HCT116 (cell line): Measurements from ENCODE around the gene UTF1. TPM values are rescaled to one million over a fixed set of nuclear protein-coding genes. Genes with fewer than 3 reads are reported as not detected.

ENCODE experiments used
- ATAC-seq: fragments of 200-7000 bp; cut with Tn5 transposase; 2 replicates; pipeline ENCODE4 v1.9.1; 2020; ENCODE audit warnings: mild to moderate bottlenecking, moderate library complexity
- BruUV-seq: library from RNA; stranded (reverse); fragments of 400-500 nt; replicated peaks from 2 replicates; lab custom pipeline; 2021; lab: Mats Ljungman, UMichigan
- CTCF ChIA-PET: fragments of 300-600 bp; sonication (Branson Sonifier 250); formaldehyde crosslinking; loops from one replicate; lab custom pipeline; 2021; ENCODE audit warnings: antibody characterized with exemption; lab: Charles Lee
- POLR2A ChIA-PET: fragments of 300-600, 350-600 bp; sonication (Branson Sonifier 250); formaldehyde crosslinking; loops from one replicate; lab custom pipeline; 2021; ENCODE audit warnings: antibody characterized with exemption; lab: Charles Lee
- RAD21 ChIA-PET, 2 experiments: fragments of 300-600 bp; sonication (Branson Sonifier 250); formaldehyde crosslinking; loops; one replicate each; lab custom pipeline; 2023; ENCODE audit warnings: low total read pairs in 2 of 2; ENCODE audit not compliant: uncharacterized antibody in 2 of 2, unreplicated experiment in 2 of 2, low non-redundant PET in 1 of 2; lab: Charles Lee
- DNase-seq: peaks from one replicate; pipeline ENCODE4 v3.0.0-alpha.2; 2010; ENCODE audit warnings: low read depth, low spot score
- H2AFZ ChIP-seq: fragments of 200-600 bp; shearing (Covaris generic), sonication (generic); 2 replicates; pipeline ENCODE4 v1.6.1; 2017; ENCODE audit warnings: low read depth, mixed run types, mixed read lengths, antibody characterized with exemption, low read length; ENCODE audit not compliant: poor library complexity, severe bottlenecking
- H3K27ac ChIP-seq: 2 replicates; pipeline ENCODE4 v1.5.1; 2012; ENCODE audit warnings: low read depth, low read length
- H3K27me3 ChIP-seq: fragments of 200-600 bp; sonication (generic); 2 replicates; pipeline ENCODE4 v1.6.1; 2016; ENCODE audit warnings: mixed run types, low read length, mixed read lengths; ENCODE audit not compliant: insufficient read depth
- H3K36me3 ChIP-seq, 2 experiments: fragments of 200-500 bp in 1 of 2; fragments of 200-600 bp in 1 of 2; sonication (Bioruptor generic) in 1 of 2; sonication (generic) in 1 of 2; 2 replicates each; pipeline versions ENCODE4 v1.5.1 to v1.6.1; 2014 to 2016; ENCODE audit warnings: low read length in 2 of 2, inconsistent platforms in 1 of 2, mixed read lengths in 1 of 2, mixed run types in 1 of 2; ENCODE audit not compliant: insufficient read depth in 2 of 2, control insufficient read depth in 1 of 2
- H3K4me1 ChIP-seq, 2 experiments: fragments of 200-600 bp in 1 of 2; sonication (generic) in 1 of 2; 2 replicates each; pipeline versions ENCODE4 v1.5.1 to v1.6.1; 2012 to 2017; ENCODE audit warnings: low read length in 2 of 2, inconsistent platforms in 1 of 2, mild to moderate bottlenecking in 1 of 2, mixed read lengths in 1 of 2, mixed run types in 1 of 2, moderate library complexity in 1 of 2; ENCODE audit not compliant: insufficient read depth in 2 of 2, control insufficient read depth in 1 of 2
- H3K4me2 ChIP-seq: fragments of 200-600 bp; sonication (generic); 2 replicates; pipeline ENCODE4 v1.6.1; 2017; ENCODE audit warnings: mixed run types, low read length, mixed read lengths
- H3K4me3 ChIP-seq, 2 experiments: fragments of 200-600 bp in 1 of 2; sonication (generic) in 1 of 2; replicated peaks in 1 of 2; 2 replicates each; pipeline ENCODE4 v1.5.1; 2011 to 2016; ENCODE audit warnings: low read length in 2 of 2, control low read depth in 1 of 2, low read depth in 1 of 2, mild to moderate bottlenecking in 1 of 2, mixed read lengths in 1 of 2, mixed run types in 1 of 2
- H3K79me2 ChIP-seq: fragments of 200-600 bp; sonication (generic); 2 replicates; pipeline ENCODE4 v1.6.1; 2017; ENCODE audit warnings: mild to moderate bottlenecking, mixed run types, low read length, moderate library complexity, mixed read lengths; ENCODE audit not compliant: insufficient read depth
- H3K9ac ChIP-seq: fragments of 200-600 bp; sonication (generic); 2 replicates; pipeline ENCODE4 v1.6.1; 2016; ENCODE audit warnings: low read length, mixed read lengths
- H3K9me2 ChIP-seq: fragments of 200-600 bp; sonication (generic), shearing (Covaris generic); 2 replicates; pipeline ENCODE4 v1.6.1; 2017; ENCODE audit warnings: mixed run types, mild to moderate bottlenecking, moderate library complexity; ENCODE audit not compliant: insufficient read depth
- H3K9me3 ChIP-seq, 2 experiments: fragments of 200-500 bp in 1 of 2; fragments of 200-600 bp in 1 of 2; sonication (Bioruptor generic) in 1 of 2; sonication (generic) in 1 of 2; 2 replicates each; pipeline ENCODE4 v1.6.1; 2014 to 2017; ENCODE audit warnings: low read length in 2 of 2, mixed read lengths in 2 of 2, inconsistent platforms in 1 of 2, low read depth in 1 of 2, mild to moderate bottlenecking in 1 of 2, mixed run types in 1 of 2, moderate library complexity in 1 of 2; ENCODE audit not compliant: control insufficient read depth in 1 of 2, insufficient read depth in 1 of 2
- H4K20me1 ChIP-seq: fragments of 200-600 bp; sonication (generic), shearing (Covaris generic); 2 replicates; pipeline ENCODE4 v1.6.1; 2017; ENCODE audit warnings: mixed run types, mild to moderate bottlenecking, moderate library complexity; ENCODE audit not compliant: insufficient read depth
- ATF3 ChIP-seq: IDR thresholded peaks from 2 replicates; pipeline ENCODE4 v1.6.1; 2012
- CBX3 ChIP-seq: IDR thresholded peaks from 2 replicates; pipeline ENCODE4 v1.6.1; 2012; ENCODE audit warnings: low read depth
- CEBPB ChIP-seq: IDR thresholded peaks from 2 replicates; pipeline ENCODE4 v1.6.1; 2012; ENCODE audit warnings: low read depth
- CTCF ChIP-seq, 3 experiments: fragments of 200-600 bp in 1 of 3; sonication (generic) in 1 of 3; IDR thresholded peaks in 2 of 3; conservative IDR thresholded peaks in 1 of 3; 2 replicates each; pipeline ENCODE4 v1.5.1; 2012 to 2017; ENCODE audit warnings: low read depth in 2 of 3, low read length in 2 of 3, antibody characterized with exemption in 1 of 3, borderline replicate concordance in 1 of 3, control low read depth in 1 of 3, mild to moderate bottlenecking in 1 of 3, mixed read lengths in 1 of 3, mixed run types in 1 of 3, moderate library complexity in 1 of 3; ENCODE audit not compliant: insufficient read depth in 1 of 3
- EGR1 ChIP-seq: IDR thresholded peaks from 2 replicates; pipeline ENCODE4 v1.6.1; 2012; ENCODE audit warnings: low read depth
- EZH2 ChIP-seq: fragments of 200-600 bp; sonication (generic); IDR thresholded peaks from 2 replicates; pipeline ENCODE4 v1.6.1; 2017; ENCODE audit warnings: antibody characterized with exemption, mixed run types
- FOSL1 ChIP-seq: IDR thresholded peaks from 2 replicates; pipeline ENCODE4 v1.6.1; 2012; ENCODE audit warnings: low read depth
- JUND ChIP-seq: IDR thresholded peaks from 2 replicates; pipeline ENCODE4 v1.6.1; 2012
- POLR2A ChIP-seq: IDR thresholded peaks from 2 replicates; pipeline ENCODE4 v1.7.0; 2011; ENCODE audit warnings: borderline replicate concordance; ENCODE audit not compliant: insufficient read depth, insufficient read length; ENCODE audit errors: extremely low read depth
- POLR2AphosphoS5 ChIP-seq: IDR thresholded peaks from 2 replicates; pipeline ENCODE4 v1.6.1; 2011; ENCODE audit warnings: mild to moderate bottlenecking, low read depth, low read length, moderate library complexity
- RAD21 ChIP-seq: IDR thresholded peaks from 2 replicates; pipeline ENCODE4 v1.6.1; 2012; ENCODE audit warnings: low read depth, mild to moderate bottlenecking
- REST ChIP-seq: IDR thresholded peaks from 2 replicates; pipeline ENCODE4 v1.6.1; 2012; ENCODE audit warnings: low read depth
- SIN3A ChIP-seq: IDR thresholded peaks from 2 replicates; pipeline ENCODE4 v1.6.1; 2012; ENCODE audit warnings: low read depth
- SRF ChIP-seq: IDR thresholded peaks from 2 replicates; pipeline ENCODE4 v1.6.1; 2012; ENCODE audit warnings: low read depth
- TCF7L2 ChIP-seq: IDR thresholded peaks from 2 replicates; pipeline ENCODE4 v1.7.0; 2011; ENCODE audit warnings: borderline replicate concordance, inconsistent platforms; ENCODE audit not compliant: insufficient read depth, insufficient read length; ENCODE audit errors: extremely low read depth
- YY1 ChIP-seq: IDR thresholded peaks from 2 replicates; pipeline ENCODE4 v1.6.1; 2011; ENCODE audit warnings: low read length, low read depth, moderate library complexity, mild to moderate bottlenecking; ENCODE audit not compliant: insufficient replicate concordance; ENCODE audit errors: extremely low read depth
- ZBTB33 ChIP-seq: IDR thresholded peaks from 2 replicates; pipeline ENCODE4 v1.6.1; 2011; ENCODE audit warnings: mild to moderate bottlenecking, low read length, moderate library complexity; ENCODE audit not compliant: insufficient replicate concordance; ENCODE audit errors: extremely low read depth
- intact Hi-C: fragments of 100-400 bp; cut with micrococcal nuclease; formaldehyde crosslinking; loops from 2 replicates; pipeline ENCODE4 v1.10.0; 2022
- total RNA-seq: library from RNA; stranded (reverse); gene quantifications from one replicate; pipeline ENCODE4 v1.2.1, GENCODE V29; 2021; ENCODE audit not compliant: unreplicated experiment

Gene UTF1
- total RNA-seq, 1 experiment from 2014 or later, result not detected

- DNase-seq (no peak), ATAC-seq (no peak)
- Histone ChIP-seq H3K79me2 (no peaks in the 10 kb centered on the region), H4K20me1 (no peaks in the 10 kb centered on the region), H3K4me3 (no peak overlapping the region), H3K4me2 (no peak overlapping the region), H3K36me3 (no peaks in the 10 kb centered on the region), H3K27me3 (no peaks in the 10 kb centered on the region), H3K9me3 (no peaks in the 10 kb centered on the region), H2AFZ (no peak overlapping the region), H3K27ac (no peak overlapping the region), H3K9me2 (no peaks in the 10 kb centered on the region), H3K9ac (no peak overlapping the region), H3K4me1 (no peaks in the 10 kb centered on the region)
- ChIA-PET POLR2A (no interaction called here), CTCF (no interaction called here), RAD21 (no interaction called here)
- intact Hi-C loops, result no loop called here
- no TSS peak for BruUV-seq
- TF ChIP-seq REST, result no peak
- no peak for TF ChIP-seq ZBTB33
- TF ChIP-seq POLR2AphosphoS5, result no peak
- no peak for TF ChIP-seq JUND
- TF ChIP-seq YY1, result no peak
- no peak for TF ChIP-seq CBX3
- TF ChIP-seq CEBPB, result no peak
- TF ChIP-seq RAD21, result no peak
- no peak for TF ChIP-seq FOSL1
- no peak for TF ChIP-seq EGR1
- TF ChIP-seq CTCF (IDR thresholded peaks at IDR 0.05 in 2 of 3, conservative IDR thresholded peaks at IDR 0.05 in 1 of 3; ENCODE audit: borderline replicate concordance in 1 of 3, insufficient read depth in 1 of 3, low read depth in 2 of 3, low read length in 2 of 3), result no peak
- TF ChIP-seq SRF, result no peak
- TF ChIP-seq ATF3, result no peak
- no peak for TF ChIP-seq EZH2
- TF ChIP-seq POLR2A, result no peak
- no peak for TF ChIP-seq SIN3A
- TF ChIP-seq TCF7L2, result no peak
These were observed 27.0 kb upstream of the UTF1 start for GRCh38 chr10:133202778-133203651.
